D341Med (cell line): ENCODE measurements around the gene CBX6.

Experiments
- DNase-seq: peaks from one replicate; pipeline ENCODE4 v3.0.0; 2012; ENCODE audit warnings: low spot score

Gene CBX6

GRCh38 chr22:38819387-38819940 lies 52.6 kb downstream of the CBX6 start:
- DNase-seq: no peak

GRCh38 chr22:38817196-38817595 lies 54.8 kb downstream of the CBX6 start:
- no peak for DNase-seq

- no peak for DNase-seq
These were observed 56.2 kb downstream of the CBX6 start for GRCh38 chr22:38815842-38816241.
